T1000 (cell line): ENCODE measurements around the gene ORC2.
A peak's percentile ranks its signal among the peaks of the same experiment; 100 is the strongest.
"Not testable (repeated sequence)": the region's sequence is repeated elsewhere in the genome, so short reads cannot be mapped to it uniquely, and the experiment has no call there.

Experiments
- DNase-seq: peaks from one replicate; lab custom pipeline; 2025; ENCODE audit warnings: mixed read lengths; lab: John Stamatoyannopoulos, UW

ORC2 gene

GRCh38 chr2:200930947-200931626, 32.4 kb downstream of the ORC2 start:
- no peak for DNase-seq

- no peak for DNase-seq
Measured at GRCh38 chr2:200929334-200930249, 33.9 kb downstream of the ORC2 start.

GRCh38 chr2:200922439-200922838, 41.0 kb downstream of the ORC2 start:
- DNase-seq = no peak

- no peak for DNase-seq
Measured at GRCh38 chr2:200913654-200914053, 49.8 kb downstream of the ORC2 start.

- no peak for DNase-seq
Measured at GRCh38 chr2:200909958-200910357, 53.5 kb downstream of the ORC2 start.

- DNase-seq = no peak
Measured at GRCh38 chr2:200905618-200906296, 57.7 kb downstream of the ORC2 start.

GRCh38 chr2:200901459-200902072, 61.9 kb downstream of the ORC2 start:
- peak; percentile 65 for DNase-seq

- no peak for DNase-seq
Measured at GRCh38 chr2:200899482-200899881, 64.0 kb downstream of the ORC2 start.

GRCh38 chr2:200888704-200889625, 74.5 kb downstream of the ORC2 start, which contains the start of the genes NIF3L1 and PPIL3:
NIF3L1 (plus strand) TSS chr2:200889371; CDS start chr2:200891944, 2,573 bp downstream.
PPIL3 (minus strand) TSS chr2:200889077; CDS start chr2:200887615, 1,462 bp downstream.
- DNase-seq = peak; percentile 90

- not testable (repeated sequence) for DNase-seq
Measured at GRCh38 chr2:200881715-200882249, 81.7 kb downstream of the ORC2 start.

- no peak for DNase-seq
Measured at GRCh38 chr2:200878289-200878880, 85.1 kb downstream of the ORC2 start.

- DNase-seq = no peak
Measured at GRCh38 chr2:200877443-200877842, 86.0 kb downstream of the ORC2 start.

- DNase-seq = no peak
Measured at GRCh38 chr2:200873560-200873959, 89.9 kb downstream of the ORC2 start.

- no peak for DNase-seq
Measured at GRCh38 chr2:200871151-200871550, 92.3 kb downstream of the ORC2 start.

GRCh38 chr2:200869014-200869413, 94.4 kb downstream of the ORC2 start:
- no peak for DNase-seq

- DNase-seq = peak; percentile 85
Measured at GRCh38 chr2:200864176-200865034, 99.1 kb downstream of the ORC2 start, which contains the start of gene CLK1. CLK1 (minus strand) TSS chr2:200864658; CDS start chr2:200861862, 2,796 bp downstream.

GRCh38 chr2:200863782-200864175, 99.7 kb downstream of the ORC2 start:
- no peak for DNase-seq

GRCh38 chr2:200862532-200863000, 100.9 kb downstream of the ORC2 start:
- no peak for DNase-seq

- DNase-seq = no peak
Measured at GRCh38 chr2:200861617-200862155, 101.8 kb downstream of the ORC2 start.
